ENCODE measurements around the gene CACNA2D1.

GRCh38 chr7:82430500-82431465, 12.8 kb downstream of the CACNA2D1 start:
- TF ChIP-seq CTCF (IDR thresholded peaks at IDR 0.05) (no peak), POLR2A (IDR thresholded peaks at IDR 0.05) (no peak)
